ENCODE measurements around the gene MFAP4. TPM values are rescaled to one million over a fixed set of nuclear protein-coding genes. Genes with fewer than 3 reads are reported as not detected.
A peak's percentile ranks its signal among the peaks of the same experiment; 100 is the strongest.

Gene MFAP4
- total RNA-seq, 1 donor from 2014 or later: 0.93 TPM

GRCh38 chr17:19385521-19385983 lies 1.4 kb downstream of the MFAP4 start:
- H4K20me1 ChIP-seq (ENCODE audit: insufficient read depth, low read length): peaks cover 50% of the 10 kb centered on the region
- Mint-ChIP-seq H3K27me3 (ENCODE audit: low read depth, unreplicated experiment) (peaks cover 3% of the 10 kb centered on the region), H3K27ac (ENCODE audit: unreplicated experiment) (no peak overlapping the region), H3K4me1 (ENCODE audit: low read depth, unreplicated experiment) (peaks cover 26% of the 10 kb centered on the region), H3K36me3 (ENCODE audit: low read depth, unreplicated experiment) (peaks cover 19% of the 10 kb centered on the region), H3K9me3 (ENCODE audit: unreplicated experiment) (no peaks in the 10 kb centered on the region), H3K4me3 (ENCODE audit: unreplicated experiment) (no peak overlapping the region)
- H3K27ac ChIP-seq (ENCODE audit: low read depth, low read length): no peak overlapping the region
- H3K79me2 ChIP-seq (ENCODE audit: insufficient read depth, low read length): peaks cover 24% of the 10 kb centered on the region
- no peak overlapping the region for H2AFZ ChIP-seq (ENCODE audit: low read depth, low read length)
- H3K4me2 ChIP-seq (ENCODE audit: low read length): no peak overlapping the region
- TF ChIP-seq EZH2 (IDR thresholded peaks at IDR 0.05; ENCODE audit: insufficient read depth, low read length) (no peak), CTCF (IDR thresholded peaks at IDR 0.05; ENCODE audit: insufficient read depth, low read depth, low read length) (no peak)
- no peaks in the 10 kb centered on the region for H3K9me3 ChIP-seq (ENCODE audit: insufficient read depth, low read depth, low read length)
- H3K4me3 ChIP-seq (ENCODE audit: insufficient read depth, low read depth, low read length): no peak overlapping the region
- H3K27me3 ChIP-seq (ENCODE audit: insufficient read depth, low read length): no peaks in the 10 kb centered on the region
- DNase-seq (ENCODE audit: low read depth): no peak
- peaks cover 25% of the 10 kb centered on the region for H3K4me1 ChIP-seq (ENCODE audit: insufficient read depth, low read length)
- no peak overlapping the region for H3K9ac ChIP-seq (ENCODE audit: low read length)
- no peak for FAIRE-seq
- peaks cover 11% of the 10 kb centered on the region for H3K36me3 ChIP-seq (ENCODE audit: insufficient read depth, low read length)

GRCh38 chr17:19384723-19385391 lies 2.1 kb downstream of the MFAP4 start:
- Histone ChIP-seq H2AFZ (ENCODE audit: low read depth, low read length) (no peak overlapping the region), H3K27me3 (ENCODE audit: insufficient read depth, low read length) (no peaks in the 10 kb centered on the region), H4K20me1 (ENCODE audit: insufficient read depth, low read length) (peaks cover 57% of the 10 kb centered on the region), H3K9ac (ENCODE audit: low read length) (no peak overlapping the region), H3K9me3 (ENCODE audit: insufficient read depth, low read depth, low read length) (no peaks in the 10 kb centered on the region), H3K36me3 (ENCODE audit: insufficient read depth, low read length) (peaks cover 18% of the 10 kb centered on the region), H3K4me2 (ENCODE audit: low read length) (no peak overlapping the region), H3K27ac (ENCODE audit: low read depth, low read length) (no peak overlapping the region), H3K4me3 (ENCODE audit: insufficient read depth, low read depth, low read length) (no peak overlapping the region), H3K4me1 (ENCODE audit: insufficient read depth, low read length) (peaks cover 25% of the 10 kb centered on the region), H3K79me2 (ENCODE audit: insufficient read depth, low read length) (peaks cover 31% of the 10 kb centered on the region)
- H3K4me3 Mint-ChIP-seq (ENCODE audit: unreplicated experiment): peak overlapping the region; percentile 45
- no peak overlapping the region for H3K27ac Mint-ChIP-seq (ENCODE audit: unreplicated experiment)
- peaks cover 1% of the 10 kb centered on the region for H3K27me3 Mint-ChIP-seq (ENCODE audit: low read depth, unreplicated experiment)
- peaks cover 26% of the 10 kb centered on the region for H3K4me1 Mint-ChIP-seq (ENCODE audit: low read depth, unreplicated experiment)
- peak; percentile 49 for DNase-seq (ENCODE audit: low read depth)
- no peaks in the 10 kb centered on the region for H3K9me3 Mint-ChIP-seq (ENCODE audit: unreplicated experiment)
- peaks cover 25% of the 10 kb centered on the region for H3K36me3 Mint-ChIP-seq (ENCODE audit: low read depth, unreplicated experiment)
- no peak for FAIRE-seq
- TF ChIP-seq CTCF (IDR thresholded peaks at IDR 0.05; ENCODE audit: insufficient read depth, low read depth, low read length) (no peak), EZH2 (IDR thresholded peaks at IDR 0.05; ENCODE audit: insufficient read depth, low read length) (no peak)

All from astrocyte (in vitro differentiated cells and primary cell).